Activated CD4-positive, CD25-positive, alpha-beta regulatory T cell treated with anti-CD3 and anti-CD28 coated beads, Interleukin-2, amount 50 U/mL, for 72 hours (primary cell): ENCODE measurements around the gene INTS12.
A peak's percentile ranks its signal among the peaks of the same experiment; 100 is the strongest.
"Not testable (repeated sequence)": the region's sequence is repeated elsewhere in the genome, so short reads cannot be mapped to it uniquely, and the experiment has no call there.

Source experiments
- DNase-seq: peaks from one replicate; pipeline ENCODE4 v3.0.0; 2021

Gene INTS12

GRCh38 chr4:105708181-105709080 lies at the start of gene INTS12, which contains the start of gene GSTCD:
Gene INTS12, minus strand, starts transcription at chr4:105708689. Its CDS starts 8,684 bp downstream, at chr4:105700005.
Gene GSTCD, plus strand, starts transcription at chr4:105708784. Its CDS starts 8,830 bp downstream, at chr4:105717614.
- peak; percentile 83 for DNase-seq

GRCh38 chr4:105755375-105755774 lies 46.9 kb upstream of the INTS12 start:
- no peak for DNase-seq

- no peak for DNase-seq
Measured at GRCh38 chr4:105753361-105753760, 44.9 kb upstream of the INTS12 start.

GRCh38 chr4:105751718-105752299 lies 43.3 kb upstream of the INTS12 start:
- DNase-seq = no peak

- DNase-seq = no peak
Measured at GRCh38 chr4:105748222-105748621, 39.7 kb upstream of the INTS12 start.

- DNase-seq = no peak
Measured at GRCh38 chr4:105741548-105741947, 33.1 kb upstream of the INTS12 start.

- not testable (repeated sequence) for DNase-seq
Measured at GRCh38 chr4:105735217-105735616, 26.7 kb upstream of the INTS12 start.

GRCh38 chr4:105729895-105730294 lies 21.4 kb upstream of the INTS12 start:
- DNase-seq = not testable (repeated sequence)

GRCh38 chr4:105725623-105726022 lies 17.1 kb upstream of the INTS12 start:
- DNase-seq = no peak

- DNase-seq = no peak
Measured at GRCh38 chr4:105719204-105719603, 10.7 kb upstream of the INTS12 start.

GRCh38 chr4:105715692-105716278 lies 7.3 kb upstream of the INTS12 start:
- no peak for DNase-seq

GRCh38 chr4:105714932-105715331 lies 6.4 kb upstream of the INTS12 start:
- no peak for DNase-seq

GRCh38 chr4:105714071-105714521 lies 5.6 kb upstream of the INTS12 start:
- DNase-seq = no peak

GRCh38 chr4:105712766-105713165 lies 4.3 kb upstream of the INTS12 start:
- no peak for DNase-seq

GRCh38 chr4:105710678-105711077 lies 2.2 kb upstream of the INTS12 start:
- DNase-seq = no peak

- no peak for DNase-seq
Measured at GRCh38 chr4:105710012-105710600, 1.6 kb upstream of the INTS12 start.

GRCh38 chr4:105709081-105709450 lies 577 bp upstream of the INTS12 start:
- no peak for DNase-seq

GRCh38 chr4:105707782-105708180 lies 708 bp downstream of the INTS12 start:
- no peak for DNase-seq

GRCh38 chr4:105698607-105699006 lies 9.9 kb downstream of the INTS12 start:
- no peak for DNase-seq

- not testable (repeated sequence) for DNase-seq
Measured at GRCh38 chr4:105695832-105696231, 12.7 kb downstream of the INTS12 start.

- not testable (repeated sequence) for DNase-seq
Measured at GRCh38 chr4:105694812-105695211, 13.7 kb downstream of the INTS12 start.

GRCh38 chr4:105686571-105686970 lies 21.9 kb downstream of the INTS12 start:
- DNase-seq = no peak

- DNase-seq = no peak
Measured at GRCh38 chr4:105683038-105683437, 25.5 kb downstream of the INTS12 start.
